GM19395 (cell line): Measurements from ENCODE around the gene BTNL9.
"Not testable (repeated sequence)": the region's sequence is repeated elsewhere in the genome, so short reads cannot be mapped to it uniquely, and the experiment has no call there.

Experiments
- ATAC-seq: cut with Tn5 transposase; IDR thresholded peaks from one replicate; pipeline ENCODE4 v1.9.1; 2021; ENCODE audit warnings: mild to moderate bottlenecking, moderate library complexity; ENCODE audit not compliant: unreplicated experiment

The BTNL9 gene

GRCh38 chr5:181098762-181099601, 58.9 kb downstream of the BTNL9 start:
- no peak for ATAC-seq

GRCh38 chr5:181099602-181100086, 59.6 kb downstream of the BTNL9 start:
- no peak for ATAC-seq

- no peak for ATAC-seq
These were observed 60.2 kb downstream of the BTNL9 start for GRCh38 chr5:181100121-181100875.

- ATAC-seq: not testable (repeated sequence)
These were observed 61.1 kb downstream of the BTNL9 start for GRCh38 chr5:181101030-181101641.

- not testable (repeated sequence) for ATAC-seq
These were observed 62.0 kb downstream of the BTNL9 start for GRCh38 chr5:181101930-181102674.

GRCh38 chr5:181104259-181104568, 64.1 kb downstream of the BTNL9 start:
- ATAC-seq: not testable (repeated sequence)

- ATAC-seq: not testable (repeated sequence)
These were observed 64.7 kb downstream of the BTNL9 start for GRCh38 chr5:181104606-181105390.

- no peak for ATAC-seq
These were observed 65.4 kb downstream of the BTNL9 start for GRCh38 chr5:181105391-181106025.

GRCh38 chr5:181107699-181108098, 67.6 kb downstream of the BTNL9 start:
- no peak for ATAC-seq

- ATAC-seq: no peak
These were observed 68.6 kb downstream of the BTNL9 start for GRCh38 chr5:181108578-181109165.

- ATAC-seq: no peak
These were observed 69.5 kb downstream of the BTNL9 start for GRCh38 chr5:181109489-181110013.

GRCh38 chr5:181111010-181111409, 70.9 kb downstream of the BTNL9 start:
- no peak for ATAC-seq
